Erythroblast (primary cell): ENCODE measurements around the gene AHCYL2.
A peak's percentile ranks its signal among the peaks of the same experiment; 100 is the strongest.

Experiments
- DNase-seq, 2 experiments: peaks; one replicate each; lab custom pipeline; 2025; lab: John Stamatoyannopoulos, UW
- GATA1 ChIP-seq: IDR thresholded peaks from 2 replicates; pipeline ENCODE4 v1.6.1; 2011; ENCODE audit warnings: low read depth, mild to moderate bottlenecking, control low read depth, low read length, moderate library complexity
- POLR2A ChIP-seq: IDR thresholded peaks from 2 replicates; pipeline ENCODE4 v1.6.1; 2011; ENCODE audit warnings: mild to moderate bottlenecking, low read length

The AHCYL2 gene

DNA sequence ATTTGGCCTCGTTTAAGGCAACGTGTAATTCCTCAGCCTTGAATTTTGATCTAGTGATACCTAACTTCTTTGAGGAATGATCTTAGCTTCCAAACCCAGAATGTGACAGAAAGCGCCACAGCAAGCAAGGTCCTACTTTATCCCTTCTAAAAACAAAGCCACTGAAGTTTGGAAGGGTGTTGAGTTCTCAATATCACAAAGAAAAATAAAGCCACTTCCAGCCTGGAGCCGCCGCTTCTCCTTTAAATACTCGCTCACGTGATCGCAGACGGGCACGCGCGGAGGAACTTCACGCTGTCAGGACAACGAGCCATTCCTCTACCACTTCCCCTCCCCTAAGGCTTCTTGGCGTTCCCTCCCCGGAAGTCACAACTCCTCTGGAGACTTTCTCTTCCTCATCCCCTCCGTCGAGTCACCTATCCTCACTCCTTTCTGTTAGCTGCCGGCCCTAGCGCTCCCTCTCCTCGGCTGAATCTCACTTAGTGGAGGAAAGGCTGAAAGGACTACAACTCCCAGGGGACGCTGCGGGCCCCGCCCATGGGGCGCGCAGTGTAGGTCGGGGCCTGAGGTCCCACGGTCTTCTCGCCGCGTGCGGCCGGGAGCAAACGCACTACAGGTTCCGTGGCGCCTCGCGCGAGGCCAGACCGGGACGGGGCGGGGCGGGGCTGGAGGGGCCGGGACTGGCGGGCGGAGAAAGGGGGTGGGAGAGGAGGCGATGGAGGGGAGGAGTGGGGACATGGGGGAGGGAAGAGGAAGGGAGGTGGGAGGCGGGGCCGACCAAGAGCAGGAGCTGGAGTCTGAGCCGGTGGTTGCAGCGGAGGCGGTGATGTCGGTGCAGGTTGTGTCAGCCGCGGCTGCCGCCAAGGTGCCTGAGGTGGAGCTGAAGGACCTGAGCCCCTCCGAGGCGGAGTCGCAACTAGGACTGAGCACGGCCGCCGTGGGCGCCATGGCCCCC lies at the start of gene AHCYL2:
Gene AHCYL2 (plus strand): TSS at position 780 of the 955 bp plus-strand sequence.
- TF ChIP-seq GATA1: no peak
- TF ChIP-seq POLR2A: peak; percentile 18
- peak; percentile 93 to 95 for DNase-seq

DNA sequence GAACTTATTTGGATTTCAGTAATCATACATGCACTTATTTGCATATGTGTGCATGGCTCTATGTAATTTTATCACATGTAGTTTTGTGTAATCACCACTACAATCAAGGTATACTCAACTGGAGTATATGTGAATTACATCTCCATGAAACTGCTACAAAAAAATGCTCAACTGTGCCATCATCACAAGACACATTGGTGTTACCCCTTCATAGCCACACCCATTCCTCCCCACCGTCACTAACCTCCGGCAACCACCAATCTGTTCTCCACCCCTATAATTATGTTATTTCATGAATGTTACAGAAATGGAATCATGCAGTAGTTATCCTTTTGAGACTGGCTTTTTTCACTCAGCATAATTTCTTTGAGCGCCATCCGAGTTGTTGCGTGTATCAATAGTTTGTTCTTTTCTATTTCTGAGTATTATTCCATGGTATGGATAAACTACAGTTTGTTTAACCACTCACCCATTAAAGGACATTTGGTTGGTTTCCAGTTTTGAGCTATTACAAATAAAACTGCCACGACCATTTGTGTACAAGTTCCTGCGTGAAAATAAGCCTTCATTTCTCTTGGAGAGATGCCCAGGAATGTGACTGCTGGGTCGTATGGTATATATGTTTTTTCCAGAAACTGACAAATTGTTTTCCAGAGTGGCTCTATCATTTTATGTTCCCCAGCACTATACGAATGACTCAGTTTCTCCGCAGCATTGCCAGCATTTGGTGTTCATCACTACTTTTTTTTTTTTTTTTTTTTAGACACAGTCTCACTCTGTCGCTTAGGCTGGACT lies 47.7 kb upstream of the AHCYL2 start:
- no peak for DNase-seq
- TF ChIP-seq GATA1: no peak
- TF ChIP-seq POLR2A: no peak

DNA sequence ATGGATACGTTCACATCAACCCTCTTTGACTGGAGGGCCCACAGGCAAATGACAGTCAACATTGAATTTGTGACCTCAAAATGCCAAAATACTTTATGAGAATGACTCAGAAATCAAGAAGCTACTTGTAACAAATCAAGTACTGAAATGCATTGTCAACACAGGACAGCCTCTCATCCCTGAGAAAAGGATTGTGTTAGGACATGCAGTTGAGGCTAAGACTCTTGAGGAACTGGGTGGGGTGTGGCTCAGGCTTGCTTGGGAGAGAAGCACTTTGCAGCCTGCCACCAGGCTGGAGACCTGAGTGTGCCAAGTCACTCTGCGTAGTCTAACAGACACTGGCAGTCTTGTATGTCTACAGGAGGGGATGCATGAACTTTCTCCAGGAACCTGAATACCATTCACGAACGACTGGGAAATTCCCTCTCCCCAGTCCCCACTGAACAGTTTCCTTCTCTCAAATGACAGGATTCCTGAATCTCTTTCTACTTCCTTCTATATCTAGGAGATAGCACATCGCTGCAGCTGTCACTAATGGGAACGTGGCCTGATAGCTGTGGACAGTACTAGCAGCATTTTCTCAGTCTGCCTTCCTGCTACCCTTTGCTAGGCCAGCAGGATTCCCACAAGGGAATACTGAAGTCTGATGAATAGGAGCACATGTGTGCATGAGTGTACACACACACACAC lies 39.7 kb upstream of the AHCYL2 start:
- no peak for TF ChIP-seq POLR2A
- no peak for TF ChIP-seq GATA1
- no peak for DNase-seq

DNA sequence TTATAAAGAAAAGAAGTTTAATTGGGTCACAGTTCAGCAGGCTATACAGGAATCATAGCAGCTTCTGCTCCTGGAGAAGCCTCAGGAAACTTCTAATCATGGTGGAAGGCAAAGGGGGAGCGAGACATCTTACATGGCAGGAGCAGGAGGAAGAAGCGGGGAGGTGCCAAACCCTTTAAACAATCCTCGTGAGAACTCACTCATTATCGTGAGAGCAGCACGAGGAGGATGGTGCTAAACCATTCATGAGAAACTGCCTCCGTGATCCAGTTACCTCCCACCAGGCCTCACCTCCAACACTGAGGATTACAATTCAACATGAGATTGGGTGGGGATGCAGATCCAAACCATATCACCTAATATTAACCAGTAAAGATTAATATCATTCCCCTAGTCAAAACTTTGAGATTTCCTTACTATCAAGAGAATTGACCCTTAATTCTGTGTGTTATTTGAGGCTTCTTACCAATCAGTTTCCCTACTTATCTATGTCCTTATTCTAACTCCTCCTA lies 38.0 kb upstream of the AHCYL2 start:
- no peak for DNase-seq
- TF ChIP-seq GATA1: no peak
- no peak for TF ChIP-seq POLR2A

DNA sequence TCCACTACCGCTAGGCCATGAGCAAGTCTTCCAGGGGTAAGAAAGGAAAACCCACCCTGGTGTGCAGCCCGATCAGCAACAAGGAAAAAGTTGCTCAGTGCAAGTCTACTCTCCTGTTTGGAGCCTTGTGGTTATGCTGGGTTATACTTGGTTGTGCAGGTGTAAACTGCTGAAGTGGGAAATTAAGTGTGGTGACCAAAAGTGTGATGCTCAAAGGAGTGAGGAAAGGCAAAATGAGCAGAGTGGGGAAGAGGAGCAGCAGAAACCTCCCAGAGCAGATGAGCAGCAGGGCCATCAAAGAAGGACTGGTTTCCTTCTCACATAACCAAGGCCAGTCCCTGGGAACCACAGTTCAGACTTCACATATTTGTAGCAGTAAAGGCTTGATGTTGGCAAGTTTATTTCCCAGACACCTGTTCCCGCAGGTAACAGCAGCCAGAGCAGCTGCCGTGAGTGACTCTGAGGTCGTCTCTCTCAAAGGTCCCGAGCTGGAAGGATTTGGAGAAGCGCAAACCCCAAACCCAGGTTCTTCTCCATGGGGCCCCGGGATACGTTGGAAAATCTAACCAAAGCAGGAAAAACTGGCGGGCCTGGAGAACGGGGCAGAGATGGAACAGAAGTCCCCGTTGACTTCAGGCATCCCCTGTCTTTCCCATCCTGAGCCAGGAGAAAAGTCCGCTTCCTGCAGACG lies 37.0 kb upstream of the AHCYL2 start:
- DNase-seq: no peak
- TF ChIP-seq GATA1 (no peak), POLR2A (no peak)

DNA sequence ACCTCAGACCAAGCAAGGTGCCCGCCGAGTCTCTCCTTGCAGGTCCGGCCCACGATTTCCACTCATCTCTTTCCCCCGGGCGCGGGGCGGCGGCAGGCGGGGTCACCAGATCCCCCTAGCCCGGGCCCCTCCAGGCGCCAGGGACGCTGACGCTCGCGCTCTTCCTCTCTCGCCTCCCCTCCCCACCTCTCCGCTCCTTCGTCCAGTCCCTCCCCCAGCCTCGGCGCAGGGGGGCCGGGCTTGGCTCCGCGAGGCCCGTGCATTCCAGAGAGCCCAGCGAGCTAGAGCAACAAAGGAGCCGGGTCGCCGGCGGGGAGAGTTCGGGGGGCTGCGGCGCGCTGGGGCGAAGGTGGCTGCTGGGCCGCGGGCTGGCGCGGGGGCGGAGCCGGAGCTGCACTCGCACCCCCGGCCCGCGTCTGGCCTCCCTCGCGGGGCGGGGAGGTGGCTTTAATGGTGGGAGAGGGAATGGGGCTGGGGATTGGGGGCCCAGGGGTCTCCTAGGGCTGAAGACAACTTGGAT lies 36.4 kb upstream of the AHCYL2 start, which contains the start of gene SMO:
Gene SMO (plus strand): TSS at position 262 of the 520 bp plus-strand sequence. CDS start 519 bp downstream, outside the sequence.
- no peak for TF ChIP-seq GATA1
- TF ChIP-seq POLR2A: no peak
- DNase-seq: no peak

DNA sequence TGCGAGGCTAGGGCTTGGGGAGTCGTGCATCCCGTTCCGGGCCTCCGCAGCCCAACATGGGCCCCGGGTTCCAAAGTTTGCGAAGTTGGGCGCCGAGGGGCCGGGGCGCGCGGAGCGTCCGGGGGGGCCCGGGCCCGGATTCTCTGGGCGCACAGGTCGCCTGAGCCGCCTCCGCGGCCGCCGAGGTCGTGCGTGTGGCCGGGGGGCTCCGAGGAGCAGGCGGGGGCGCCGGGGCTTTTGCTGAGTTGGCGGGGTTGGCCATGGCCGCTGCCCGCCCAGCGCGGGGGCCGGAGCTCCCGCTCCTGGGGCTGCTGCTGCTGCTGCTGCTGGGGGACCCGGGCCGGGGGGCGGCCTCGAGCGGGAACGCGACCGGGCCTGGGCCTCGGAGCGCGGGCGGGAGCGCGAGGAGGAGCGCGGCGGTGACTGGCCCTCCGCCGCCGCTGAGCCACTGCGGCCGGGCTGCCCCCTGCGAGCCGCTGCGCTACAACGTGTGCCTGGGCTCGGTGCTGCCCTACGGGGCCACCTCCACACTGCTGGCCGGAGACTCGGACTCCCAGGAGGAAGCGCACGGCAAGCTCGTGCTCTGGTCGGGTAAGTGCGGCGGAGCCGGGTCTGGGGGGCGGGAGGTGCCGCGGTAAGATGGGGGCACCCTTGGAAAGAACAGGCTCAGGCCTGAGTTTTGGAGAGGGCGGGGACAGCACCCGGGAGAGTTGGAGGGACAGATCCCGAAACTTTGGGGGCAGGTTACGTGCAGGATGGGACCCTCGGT lies 35.8 kb upstream of the AHCYL2 start:
- DNase-seq: no peak

DNA sequence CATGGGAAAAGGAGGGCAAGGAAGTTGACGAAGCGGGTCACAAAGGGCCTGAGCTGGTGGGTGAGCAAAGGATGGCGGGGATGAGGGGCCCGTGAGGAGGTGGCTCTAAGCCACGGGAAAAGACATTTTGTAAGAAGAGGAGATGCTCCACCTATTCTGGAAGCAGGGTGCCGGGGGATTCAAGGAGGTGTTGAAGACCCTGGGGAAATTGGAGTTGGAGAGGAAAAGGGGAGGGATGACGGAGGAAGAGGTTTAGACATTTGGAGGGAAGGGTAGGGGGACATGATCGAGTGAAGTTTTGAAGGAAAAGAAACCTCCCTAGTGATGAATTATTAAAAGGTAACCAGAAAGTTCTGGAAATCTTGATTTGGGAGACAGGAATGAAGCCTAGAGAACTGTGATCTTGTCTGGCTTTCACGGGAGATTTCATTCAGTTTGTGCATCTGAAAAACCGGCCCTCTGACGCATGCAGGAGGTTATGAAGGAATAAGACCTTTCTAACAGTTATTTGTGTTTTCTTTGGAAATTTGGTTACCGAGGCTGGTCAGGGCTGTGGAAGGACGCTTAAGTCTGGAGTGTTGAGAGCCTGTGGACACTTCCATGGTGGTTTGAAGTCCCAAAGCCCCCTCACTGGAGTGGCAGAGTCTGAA lies 35.0 kb upstream of the AHCYL2 start:
- TF ChIP-seq POLR2A (no peak), GATA1 (no peak)
- DNase-seq: no peak

More for the DNA sequence above, 35.8 kb upstream of the AHCYL2 start:
- TF ChIP-seq GATA1 (no peak), POLR2A (no peak)

DNA sequence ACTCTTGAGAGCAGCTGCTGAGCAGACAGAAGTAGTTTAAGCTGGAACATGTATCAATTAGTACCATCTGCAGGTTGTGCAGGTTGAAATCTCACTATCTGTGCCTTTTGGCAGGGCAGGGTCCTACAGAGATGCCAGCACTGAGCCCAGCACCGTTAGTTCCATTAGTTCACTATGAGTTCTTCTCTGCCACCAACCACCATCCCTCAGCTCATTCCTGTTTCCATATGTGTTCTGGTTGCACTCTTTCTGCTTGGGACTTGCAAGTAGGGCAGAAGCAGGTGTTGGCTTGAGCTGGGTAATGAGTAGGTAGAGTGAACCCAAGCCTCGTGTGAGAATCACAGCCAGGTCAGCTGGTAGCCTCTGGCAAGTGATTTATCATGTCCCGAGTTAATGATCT lies 33.6 kb upstream of the AHCYL2 start:
- no peak for DNase-seq
- no peak for TF ChIP-seq GATA1

DNA sequence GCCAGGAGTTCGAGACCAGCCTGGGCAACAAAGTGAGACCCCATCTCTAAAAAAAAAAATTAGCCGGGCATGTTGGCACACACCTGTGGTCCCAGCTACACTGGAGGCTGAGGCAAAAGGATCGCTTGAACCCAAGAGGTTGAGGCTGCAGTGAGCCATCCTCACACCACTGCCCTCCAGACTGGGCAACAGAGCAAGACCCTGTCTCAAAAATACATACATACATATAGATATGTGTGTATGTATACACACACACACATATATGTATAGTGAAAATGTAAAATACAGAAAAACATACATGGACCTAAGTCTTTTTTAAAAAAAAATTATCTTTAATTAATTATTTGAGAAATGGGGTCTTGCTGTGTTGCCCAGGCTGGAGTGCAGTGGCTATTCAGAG lies 30.9 kb upstream of the AHCYL2 start:
- TF ChIP-seq POLR2A (no peak), GATA1 (no peak)
- no peak for DNase-seq

DNA sequence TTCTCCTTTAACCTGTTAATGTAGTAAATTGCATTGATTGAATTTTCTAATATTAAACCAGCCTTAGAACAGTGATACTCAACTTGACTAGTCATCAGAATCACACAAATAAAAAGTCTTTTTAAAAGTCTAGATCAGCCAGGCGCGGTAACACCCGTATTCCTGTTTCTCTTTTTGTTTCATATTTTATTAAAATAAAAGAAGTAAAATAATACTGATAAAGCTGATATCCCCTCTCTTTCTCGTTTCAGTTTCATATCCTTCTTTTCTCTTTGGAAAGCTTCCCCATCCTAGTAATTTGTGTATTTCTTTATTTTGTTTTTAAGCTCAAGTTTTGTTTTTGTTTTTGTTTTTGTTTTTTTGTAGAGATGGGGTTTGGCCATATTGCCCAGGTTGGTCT lies 27.1 kb upstream of the AHCYL2 start:
- TF ChIP-seq POLR2A: no peak
- DNase-seq: no peak

DNA sequence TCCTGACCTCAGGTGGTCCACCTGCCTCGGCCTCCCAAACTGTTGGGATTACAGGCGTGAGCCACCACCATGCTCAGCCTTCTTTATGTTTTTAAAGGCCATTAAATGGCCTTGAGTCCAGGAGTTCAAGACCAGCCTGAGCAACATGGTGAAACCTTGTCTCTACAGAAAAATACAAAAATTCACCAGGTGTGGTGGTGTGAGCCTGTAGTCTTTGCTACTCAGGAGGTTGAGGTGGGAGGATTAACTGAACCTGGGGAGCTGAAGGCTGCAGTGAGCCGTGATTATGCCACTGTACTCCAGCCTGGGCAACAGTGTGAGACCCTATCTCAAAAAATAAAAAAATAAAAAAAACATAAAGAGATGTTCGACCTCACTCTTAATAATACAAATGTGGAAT lies 25.4 kb upstream of the AHCYL2 start:
- TF ChIP-seq POLR2A (no peak), GATA1 (no peak)
- DNase-seq: no peak
